Activated naive CD4-positive, alpha-beta T cell (primary cell): Measurements from ENCODE around the gene SPHK1.
"Not testable (repeated sequence)": the region's sequence is repeated elsewhere in the genome, so short reads cannot be mapped to it uniquely, and the experiment has no call there.

ENCODE experiments used
- DNase-seq, 4 experiments: peaks; one replicate each; lab custom pipeline; 2025; lab: John Stamatoyannopoulos, UW

Gene SPHK1, protein sequence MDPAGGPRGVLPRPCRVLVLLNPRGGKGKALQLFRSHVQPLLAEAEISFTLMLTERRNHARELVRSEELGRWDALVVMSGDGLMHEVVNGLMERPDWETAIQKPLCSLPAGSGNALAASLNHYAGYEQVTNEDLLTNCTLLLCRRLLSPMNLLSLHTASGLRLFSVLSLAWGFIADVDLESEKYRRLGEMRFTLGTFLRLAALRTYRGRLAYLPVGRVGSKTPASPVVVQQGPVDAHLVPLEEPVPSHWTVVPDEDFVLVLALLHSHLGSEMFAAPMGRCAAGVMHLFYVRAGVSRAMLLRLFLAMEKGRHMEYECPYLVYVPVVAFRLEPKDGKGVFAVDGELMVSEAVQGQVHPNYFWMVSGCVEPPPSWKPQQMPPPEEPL

DNA sequence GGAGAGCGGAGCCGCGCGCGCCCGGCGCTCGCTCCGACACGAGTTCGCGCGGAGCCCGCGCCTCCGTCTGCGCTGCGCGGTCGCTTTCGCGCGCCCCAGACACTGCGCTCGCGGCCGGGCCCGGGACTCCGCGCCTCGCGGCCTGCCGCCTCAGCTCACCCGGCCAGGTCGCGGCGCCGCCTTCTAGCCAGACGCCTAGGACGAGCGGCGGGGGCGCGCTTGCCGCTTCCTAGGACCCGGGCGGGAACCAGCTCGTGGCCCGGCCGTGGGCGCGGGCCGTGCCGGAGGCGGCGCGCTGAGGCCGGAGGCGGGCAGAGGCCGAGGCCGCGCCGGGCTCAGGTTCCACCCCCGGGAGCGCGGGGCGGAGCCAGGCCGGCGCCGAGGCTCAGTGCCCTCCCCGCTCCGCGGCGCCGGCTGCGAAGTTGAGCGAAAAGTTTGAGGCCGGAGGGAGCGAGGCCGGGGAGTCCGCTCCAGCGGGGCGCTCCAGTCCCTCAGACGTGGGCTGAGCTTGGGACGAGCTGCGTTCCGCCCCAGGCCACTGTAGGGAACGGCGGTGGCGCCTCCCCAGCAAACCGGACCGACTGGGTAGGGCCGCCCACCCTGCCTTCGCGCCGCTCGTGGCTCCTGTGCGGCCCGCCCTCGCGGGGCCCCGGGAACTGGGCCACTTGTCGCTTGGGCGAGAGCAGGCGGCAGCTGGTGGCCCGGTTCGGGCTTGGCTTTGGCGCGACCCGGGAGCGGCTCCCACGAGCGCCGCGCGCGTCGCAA lies at the start of gene SPHK1:
Gene SPHK1 (plus strand): TSS at position 388 of the 765 bp plus-strand sequence. CDS start 1,036 bp downstream, outside the sequence.
- DNase-seq: peak in 2 of 4 experiments; percentile 17 to 51

DNA sequence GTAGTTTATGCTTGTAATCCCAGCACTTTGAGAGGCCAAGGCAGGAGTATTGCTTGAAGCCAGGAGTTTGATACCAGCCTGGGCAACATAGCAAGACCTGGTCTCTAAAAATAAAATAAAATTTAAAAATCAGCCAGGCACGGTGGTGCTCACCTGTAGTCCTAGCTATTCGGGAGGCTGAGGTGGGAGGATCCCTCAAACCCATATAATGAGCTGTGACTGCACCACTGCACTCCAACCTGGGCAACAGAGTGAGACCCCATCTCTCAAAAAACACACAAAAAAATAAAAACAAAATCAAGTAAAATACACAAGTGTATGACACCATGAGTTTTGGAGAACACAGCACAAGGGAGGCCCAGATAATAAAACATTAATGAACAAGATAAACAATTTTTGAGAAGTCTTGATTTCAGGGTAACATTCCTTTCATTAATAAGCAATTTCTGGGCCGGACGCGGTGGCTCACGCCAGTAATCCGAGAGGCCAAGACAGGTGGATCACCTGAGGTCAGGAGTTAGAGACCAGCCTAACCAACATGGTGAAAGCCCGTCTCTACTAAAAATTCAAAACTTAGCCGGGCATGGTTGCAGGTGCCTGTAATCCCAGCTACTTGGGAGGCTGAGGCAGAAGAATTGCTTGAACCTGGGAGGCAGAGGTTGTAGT lies 48.6 kb upstream of the SPHK1 start:
- no peak for DNase-seq

DNA sequence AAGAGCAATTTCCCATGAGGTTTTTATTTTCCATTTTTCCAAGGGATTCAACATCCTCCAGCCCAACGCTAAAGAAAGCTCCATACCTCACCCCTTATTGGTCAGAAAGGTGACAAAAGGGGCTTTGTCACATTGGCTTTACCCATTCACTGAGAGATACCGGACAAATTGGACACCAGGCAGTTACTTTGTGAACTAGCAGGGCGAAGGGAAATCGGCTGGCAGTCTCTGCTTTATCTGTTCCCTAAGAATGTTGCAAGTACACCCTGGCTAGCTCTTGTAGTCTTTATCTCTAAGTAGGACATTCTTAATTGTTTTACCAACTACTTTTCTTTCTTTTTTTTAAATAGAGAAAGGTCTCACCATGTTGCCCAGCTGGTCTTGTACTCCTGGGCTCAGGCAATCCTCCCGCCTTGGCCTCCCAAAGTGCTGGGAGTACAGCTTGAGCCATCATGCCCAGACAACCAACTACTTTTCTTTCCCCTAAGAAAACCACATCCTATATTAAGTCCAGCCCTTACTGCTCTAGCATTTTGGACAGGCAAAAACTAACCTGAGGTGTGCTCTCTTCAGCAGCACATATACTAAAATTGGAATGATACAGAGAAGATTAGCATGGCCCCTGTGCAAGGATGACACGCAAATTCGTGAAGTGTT lies 47.5 kb upstream of the SPHK1 start:
- DNase-seq: no peak

DNA sequence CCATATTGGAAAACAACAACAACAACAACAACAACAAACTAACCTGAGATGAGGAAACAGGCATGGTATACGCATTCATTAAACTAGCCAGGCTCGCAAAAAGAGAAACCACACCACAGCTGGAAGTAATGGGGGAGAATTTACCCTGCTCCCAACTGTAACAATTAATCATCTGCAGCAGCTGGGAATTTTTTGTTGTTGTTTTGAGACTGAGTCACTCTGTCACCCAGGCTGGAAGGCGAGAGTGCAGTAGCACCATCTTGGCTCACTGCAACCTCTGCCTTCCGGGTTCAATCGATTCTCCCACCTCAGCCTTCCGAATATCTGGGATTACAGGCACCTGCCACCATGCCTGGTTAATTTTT lies 47.0 kb upstream of the SPHK1 start:
- no peak for DNase-seq

DNA sequence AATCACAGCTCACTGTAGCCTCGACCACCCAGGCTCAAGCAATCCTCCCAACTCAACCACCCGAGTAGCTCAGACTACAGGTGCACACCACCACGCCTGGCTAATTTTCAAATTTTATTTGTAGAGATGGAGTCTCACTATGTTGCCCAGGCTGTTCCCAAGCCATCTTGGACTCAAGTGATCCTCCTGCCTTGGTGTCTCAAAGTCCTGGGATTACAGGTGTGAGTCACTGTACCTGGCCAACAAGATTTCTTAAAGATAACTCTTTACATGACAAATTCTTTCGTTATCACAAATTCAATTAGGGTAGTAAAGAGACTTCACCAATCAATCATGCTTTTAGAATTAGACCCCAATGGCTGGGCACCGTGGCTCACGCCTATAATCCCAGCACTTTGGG lies 43.1 kb upstream of the SPHK1 start:
- no peak for DNase-seq

DNA sequence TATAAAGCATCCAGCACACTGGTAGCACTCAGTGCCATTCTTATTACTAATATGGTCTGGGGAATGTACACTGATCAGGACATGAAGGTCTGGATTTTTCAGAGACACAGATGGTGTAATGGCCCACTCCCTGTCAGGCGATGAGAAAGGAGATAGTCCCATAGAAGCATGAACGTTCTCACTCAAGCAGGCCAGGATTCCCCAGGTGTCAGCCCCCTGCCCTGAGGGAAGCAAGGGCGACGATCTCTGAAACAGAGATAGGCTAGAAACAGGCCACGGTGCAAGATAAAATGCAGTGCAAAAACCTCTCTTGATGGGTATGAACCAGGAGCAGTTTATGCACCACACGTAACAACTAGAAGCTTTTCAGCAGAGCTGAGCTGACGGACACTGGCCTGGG lies 41.3 kb upstream of the SPHK1 start:
- DNase-seq: no peak

DNA sequence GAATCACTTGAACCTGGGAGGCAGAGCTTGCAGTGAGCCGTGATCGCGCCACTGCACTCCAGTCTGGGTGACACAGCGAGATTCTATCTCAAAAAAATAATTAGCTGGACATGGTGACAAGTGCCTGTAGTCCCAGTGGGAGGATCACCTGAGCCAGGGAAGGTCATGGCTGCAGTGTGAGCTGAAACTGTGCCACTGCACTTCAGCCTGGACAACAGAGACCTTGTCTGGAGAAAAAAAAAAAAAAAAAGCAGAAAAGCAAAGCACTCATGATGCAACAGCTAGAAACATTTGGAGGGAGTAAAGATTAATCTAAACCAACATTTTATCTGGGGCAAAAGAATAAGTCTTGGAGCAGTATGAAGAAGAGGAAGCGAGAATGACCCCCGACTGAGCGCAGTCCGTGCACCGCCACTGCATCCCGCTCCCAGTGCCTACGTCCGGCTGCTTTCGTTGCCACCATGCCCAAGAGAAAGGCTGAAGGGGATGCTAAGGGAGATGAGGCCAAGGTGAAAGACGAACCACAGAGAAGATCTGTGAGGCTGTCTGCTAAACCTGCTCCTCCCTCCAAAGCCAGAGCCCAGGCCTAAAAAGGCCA lies 38.9 kb upstream of the SPHK1 start:
- DNase-seq: no peak

DNA sequence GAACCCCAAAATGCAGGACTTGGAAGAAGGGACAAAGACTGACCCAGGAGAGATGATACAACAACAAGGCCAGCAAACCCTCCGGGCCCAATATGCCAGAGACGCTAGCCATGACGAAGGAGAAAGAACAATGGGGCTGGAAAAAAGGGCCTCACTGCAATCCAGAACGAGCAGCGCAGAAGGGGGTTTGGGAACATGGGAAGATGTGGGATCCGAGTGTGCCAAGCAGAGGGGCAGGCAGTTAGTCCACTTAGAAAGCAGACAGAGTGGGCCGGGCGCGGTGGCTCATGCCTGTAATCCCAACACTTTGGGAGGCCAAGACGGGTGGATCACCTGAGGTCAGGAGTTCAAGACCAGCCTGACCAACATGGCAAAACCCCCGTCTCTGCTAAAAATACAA lies 37.5 kb upstream of the SPHK1 start:
- not testable (repeated sequence) for DNase-seq

DNA sequence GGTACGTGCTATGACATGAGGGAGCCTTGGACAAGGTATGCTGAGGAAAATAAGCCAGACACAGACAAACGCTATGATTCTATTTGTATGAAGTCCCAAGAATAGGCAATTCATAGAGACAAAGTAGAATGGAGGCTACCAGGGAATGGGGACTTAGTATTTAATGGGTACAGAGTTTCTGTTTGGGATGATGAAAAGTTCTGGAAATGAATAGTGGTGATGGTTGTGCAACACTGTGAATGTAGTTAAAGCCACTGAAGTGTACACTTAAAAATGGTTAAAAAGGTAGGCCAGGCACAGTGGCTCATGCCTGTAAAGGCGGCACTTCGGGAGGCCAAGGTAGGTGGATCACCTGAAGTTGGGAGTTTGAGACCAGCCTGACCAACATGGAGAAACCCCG lies 33.9 kb upstream of the SPHK1 start:
- no peak for DNase-seq

DNA sequence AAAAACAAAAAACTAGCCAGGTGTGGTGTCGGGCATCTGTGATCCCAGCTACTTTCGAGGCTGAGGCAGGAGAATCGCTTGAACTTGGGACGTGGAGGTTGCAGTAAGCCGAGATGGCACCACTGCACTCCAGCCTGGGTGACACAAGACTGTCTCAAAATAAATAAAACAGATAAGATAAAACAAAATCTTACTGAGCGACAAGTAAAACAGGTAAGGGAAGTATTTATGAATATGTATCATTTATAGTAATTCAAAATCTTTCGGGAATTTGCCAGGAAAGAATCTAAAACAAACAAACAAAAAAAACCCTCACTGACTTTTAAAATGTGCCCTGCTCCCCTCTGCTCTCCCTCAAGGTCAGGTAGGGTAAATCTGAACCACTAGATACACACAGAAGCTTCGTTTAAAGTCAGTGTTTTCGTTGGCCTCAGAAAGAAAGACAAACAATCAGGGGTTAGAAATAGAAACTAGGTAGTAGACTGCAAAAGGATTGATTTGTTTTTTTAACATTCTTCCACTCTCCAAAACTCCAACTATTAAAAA lies 32.8 kb upstream of the SPHK1 start:
- DNase-seq: no peak

DNA sequence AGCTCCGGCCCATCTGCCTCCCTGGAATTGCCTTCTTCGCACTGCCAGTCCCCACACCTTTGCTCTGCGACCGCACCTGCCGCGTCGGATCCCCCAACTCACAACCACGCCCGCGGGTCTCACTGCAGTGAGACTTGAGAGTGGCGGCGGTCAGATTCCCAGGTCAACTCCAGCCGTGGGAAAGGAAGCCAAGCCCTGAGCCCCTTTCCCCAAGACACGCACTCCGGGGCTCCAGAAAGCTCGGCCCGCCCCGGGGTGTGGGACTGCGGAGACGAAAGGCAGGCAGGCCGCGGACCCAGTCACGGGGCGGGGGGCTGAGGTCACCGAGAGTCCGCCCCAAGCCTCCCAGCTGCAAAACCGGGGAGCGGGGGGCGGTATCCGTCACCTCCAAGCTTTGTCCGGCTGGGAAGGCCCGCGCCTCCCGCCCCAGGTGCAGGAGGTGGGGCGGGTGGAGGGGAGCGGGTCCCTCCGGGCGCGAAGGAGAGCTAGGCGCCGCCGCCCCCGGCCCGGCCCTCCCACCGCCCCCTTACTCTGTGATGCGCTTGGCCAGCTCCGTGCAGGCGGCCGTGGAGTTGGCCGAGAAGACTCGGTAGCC lies 31.3 kb upstream of the SPHK1 start:
- DNase-seq: peak in 1 of 4 experiments; percentile 6

DNA sequence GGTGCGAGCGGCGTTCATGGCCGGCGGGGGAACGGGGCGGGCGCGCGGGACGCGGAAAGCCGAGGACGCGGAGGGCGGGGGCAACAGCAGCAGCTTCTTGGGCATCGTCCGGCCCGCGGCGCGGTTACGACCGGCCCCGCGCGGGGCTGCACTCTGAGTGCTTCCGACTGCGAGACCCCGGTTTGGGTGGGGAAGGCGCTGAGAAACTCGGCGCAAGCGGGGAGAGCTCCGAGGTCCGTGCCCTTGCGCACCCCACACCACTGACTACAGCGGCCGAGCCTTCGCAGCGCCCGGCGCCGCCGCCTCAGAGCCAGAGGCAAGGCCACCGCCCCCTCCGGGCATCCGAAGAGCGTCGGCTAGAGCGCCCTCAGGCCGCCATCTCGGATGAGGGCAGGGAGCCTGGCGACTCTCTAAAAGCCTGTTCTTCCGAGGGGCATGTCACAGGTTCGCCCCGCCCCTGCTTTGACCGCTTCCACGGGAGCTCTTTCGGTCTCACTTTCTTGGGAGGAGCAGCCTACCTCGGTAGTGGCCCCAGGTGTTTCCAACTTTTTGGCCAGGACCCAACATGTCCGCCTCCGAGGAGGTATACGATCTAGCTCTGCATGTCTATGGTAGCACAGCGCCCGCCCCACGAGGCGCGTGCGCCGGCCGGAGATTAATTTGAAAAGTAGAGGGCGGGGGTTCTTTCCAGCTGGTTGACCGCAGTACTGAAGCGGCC lies 30.7 kb upstream of the SPHK1 start, which contains the start of gene PRPSAP1:
Gene PRPSAP1 (minus strand): TSS at position 318 of the 718 bp plus-strand sequence. CDS start 213 bp downstream, at position 105.
- DNase-seq: peak; percentile 66 to 76 (median 71)

DNA sequence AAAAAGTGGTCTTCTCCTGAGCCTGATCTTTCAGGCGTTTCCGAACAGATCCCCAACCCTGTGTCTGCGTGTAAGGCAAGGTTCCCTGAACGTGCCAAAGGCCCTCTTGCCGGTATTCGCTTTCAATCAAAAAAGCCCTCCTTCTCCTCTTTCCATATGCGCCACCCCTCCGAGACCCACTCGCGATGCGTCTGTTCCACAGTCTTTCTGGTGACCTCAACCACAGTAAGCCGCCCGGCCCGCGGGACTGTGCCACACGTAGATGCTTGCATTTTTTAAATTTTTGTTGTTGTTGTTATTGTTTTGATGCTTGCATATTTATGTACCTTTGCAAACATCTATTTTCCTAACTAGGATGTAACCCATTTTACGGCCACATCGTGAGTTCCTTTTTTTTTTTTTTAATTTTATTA lies 30.1 kb upstream of the SPHK1 start:
- no peak for DNase-seq

DNA sequence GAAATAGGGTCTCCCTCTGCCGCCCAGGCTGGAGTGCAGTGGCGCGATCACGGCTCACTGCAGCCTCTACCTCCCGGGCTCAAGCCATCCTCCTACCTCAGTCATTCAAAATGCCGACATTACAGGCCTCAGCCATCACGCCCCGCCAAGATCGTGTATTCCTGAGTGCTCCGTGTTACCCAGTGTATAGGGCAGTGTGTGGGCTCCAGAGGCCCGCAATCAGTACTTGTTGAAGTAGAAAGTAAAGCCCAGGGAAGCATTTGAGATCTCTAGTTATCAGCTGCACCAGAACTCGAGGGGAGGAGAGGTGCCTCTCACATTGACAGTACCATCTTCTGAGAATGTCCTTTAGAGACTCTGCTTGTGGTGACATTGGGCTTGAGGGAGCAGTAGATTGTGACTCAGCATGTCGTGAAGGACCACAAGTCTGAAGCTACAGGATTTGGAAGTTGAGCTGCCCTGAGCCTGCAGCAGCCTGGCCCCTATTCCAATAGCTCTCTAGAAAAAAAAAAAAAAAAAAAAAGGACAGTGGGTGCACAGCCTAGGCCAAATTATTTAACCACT lies 29.6 kb upstream of the SPHK1 start:
- DNase-seq: no peak

DNA sequence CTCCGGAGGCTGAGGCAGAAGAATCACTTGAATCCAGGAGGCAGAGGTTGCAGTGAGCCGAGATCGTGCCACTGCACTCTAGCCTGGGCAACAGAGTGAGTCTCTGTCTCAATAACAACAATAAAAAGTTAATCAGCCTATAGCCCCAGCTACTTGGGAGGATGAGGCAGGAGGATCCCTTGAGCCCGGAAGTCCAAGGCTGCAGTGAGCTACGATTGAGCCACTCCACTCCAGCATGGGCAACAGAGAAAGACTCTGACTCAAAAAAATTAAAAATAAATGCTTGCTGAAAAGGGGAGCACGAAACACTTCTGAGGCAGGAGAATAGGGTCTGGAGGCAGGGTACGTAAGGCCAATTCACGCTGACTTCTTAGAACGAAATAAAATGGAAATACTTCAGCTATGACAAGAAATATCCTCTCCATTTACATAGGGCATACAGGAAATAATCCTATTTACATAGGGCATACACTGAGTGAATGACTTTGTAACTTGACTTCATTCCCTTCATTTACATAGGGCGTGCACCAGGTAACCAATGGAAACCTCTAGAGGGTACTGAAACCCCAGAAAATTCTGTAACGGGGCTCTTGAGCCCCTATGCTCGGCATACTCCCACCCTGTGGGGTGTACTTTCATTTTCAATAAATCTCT lies 27.5 kb upstream of the SPHK1 start:
- DNase-seq: no peak

DNA sequence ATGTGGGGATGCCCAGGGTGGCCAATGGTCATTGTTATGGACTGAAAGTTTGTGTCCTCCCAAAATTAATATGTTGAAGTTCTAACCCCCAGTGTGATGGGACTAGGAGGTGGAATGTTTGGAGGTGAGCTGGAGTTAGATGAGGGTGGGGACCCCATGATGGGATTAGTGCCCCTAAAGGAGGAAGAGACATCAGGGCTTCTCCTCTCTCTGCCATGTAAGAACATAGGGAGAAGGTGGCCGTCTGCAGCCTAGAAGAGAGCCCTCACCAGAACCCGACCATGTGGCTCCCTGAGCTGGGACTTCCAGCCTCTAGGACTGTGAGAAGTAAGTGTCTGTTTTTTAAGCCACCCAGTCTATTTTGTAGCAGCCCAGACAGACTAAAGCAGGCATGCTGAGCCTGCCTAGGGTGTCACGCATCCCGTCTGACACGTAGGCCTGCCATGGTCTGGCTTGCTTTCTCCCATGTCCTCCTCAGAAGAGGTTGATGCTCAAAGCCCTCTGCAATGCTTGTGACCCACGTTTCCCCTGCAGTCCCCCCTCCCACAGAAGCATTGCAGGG lies 26.7 kb upstream of the SPHK1 start:
- DNase-seq: no peak

DNA sequence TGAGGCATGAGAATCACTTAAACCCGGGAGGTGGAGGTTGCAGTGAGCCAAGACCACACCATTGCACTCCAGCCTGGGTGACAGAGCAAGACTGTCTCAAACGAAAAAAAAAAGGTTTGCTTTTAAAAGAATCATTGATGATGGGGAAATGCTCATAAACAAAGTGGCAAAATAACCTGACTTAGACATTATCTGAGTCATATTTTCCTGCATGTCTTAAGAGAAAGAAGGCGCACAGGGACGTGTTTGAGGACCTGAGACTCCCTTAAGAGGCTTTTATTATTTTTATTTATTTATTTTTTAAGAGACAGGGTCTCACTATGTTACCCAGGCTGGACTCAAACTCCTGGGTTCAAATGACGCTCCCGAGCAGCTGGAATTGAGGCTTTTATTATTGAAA lies 25.0 kb upstream of the SPHK1 start:
- no peak for DNase-seq

DNA sequence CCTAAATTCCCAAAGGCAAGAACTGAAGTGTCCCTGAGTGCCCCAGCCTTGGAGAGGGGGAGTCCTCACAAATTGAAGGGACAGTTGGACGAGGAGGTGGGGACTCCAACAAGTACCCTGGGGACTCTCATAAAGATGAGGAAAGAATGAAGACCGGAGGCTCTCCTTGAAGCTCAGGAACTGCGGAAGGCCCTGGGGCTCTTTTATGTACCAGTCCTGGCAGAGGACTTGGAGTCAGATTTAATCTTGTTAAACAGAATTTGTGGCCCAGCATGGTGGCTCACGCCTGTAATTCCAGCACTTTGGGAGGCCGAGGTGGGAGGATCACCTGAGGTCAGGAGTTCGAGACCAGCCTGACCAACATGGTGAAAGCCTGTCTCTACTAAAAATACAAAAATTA lies 24.6 kb upstream of the SPHK1 start:
- DNase-seq: not testable (repeated sequence)

DNA sequence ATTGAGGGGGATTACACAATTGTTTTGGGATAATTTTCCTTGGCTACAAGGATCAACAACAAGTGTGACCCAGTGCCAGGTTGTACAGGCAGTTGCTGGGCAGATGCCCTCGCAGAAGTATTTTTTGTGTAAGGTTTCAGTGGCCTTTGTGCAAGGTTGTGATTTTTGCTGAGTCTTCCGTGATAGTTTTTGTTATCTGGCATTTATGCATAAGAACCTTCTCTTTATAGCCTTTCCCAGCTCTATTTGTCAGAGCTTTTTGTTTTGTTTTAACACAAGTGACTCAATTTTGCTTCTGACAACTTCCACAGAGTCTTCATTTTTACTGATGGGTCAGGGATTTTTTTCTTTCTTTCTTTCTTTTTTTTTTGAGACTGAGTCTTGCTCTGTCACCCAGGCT lies 23.9 kb upstream of the SPHK1 start:
- no peak for DNase-seq
